ENCODE data around the gene SFMBT2.

Gene SFMBT2

DNA sequence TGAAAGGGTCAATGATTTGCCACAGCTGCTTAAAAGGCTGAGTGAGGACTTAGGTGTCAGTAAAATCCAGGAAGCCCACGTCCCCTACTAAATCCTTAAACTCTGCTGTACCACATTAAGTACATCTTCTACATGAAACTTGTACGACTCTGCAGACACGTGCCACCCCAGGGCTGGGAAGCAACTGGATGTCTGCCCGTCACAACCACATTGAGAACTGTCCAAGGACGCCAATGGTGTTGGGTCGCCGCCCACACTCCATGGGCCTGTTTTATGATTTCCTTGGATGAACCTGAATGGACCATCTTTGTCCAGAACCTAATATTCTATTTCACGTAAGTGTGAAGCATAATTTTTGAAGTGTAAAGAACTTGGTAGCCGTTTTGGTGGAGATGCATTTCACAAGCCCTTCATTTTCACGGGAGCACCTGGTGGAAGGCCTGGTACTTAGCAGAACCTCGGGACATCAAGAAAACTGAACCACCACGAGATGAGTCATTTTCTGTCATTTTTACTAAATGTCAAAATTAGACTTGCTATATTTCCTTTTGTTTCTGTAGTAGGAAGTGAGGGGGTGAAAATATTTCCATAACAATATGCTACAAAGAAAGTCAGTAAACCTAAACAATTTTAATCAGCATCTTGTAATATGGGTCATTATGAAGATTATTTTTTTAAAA is 134.9 kb downstream of the SFMBT2 start:
- in situ Hi-C loops (cut with HindIII; ENCODE audit: low sequenced_read_pairs): no loop called here

DNA sequence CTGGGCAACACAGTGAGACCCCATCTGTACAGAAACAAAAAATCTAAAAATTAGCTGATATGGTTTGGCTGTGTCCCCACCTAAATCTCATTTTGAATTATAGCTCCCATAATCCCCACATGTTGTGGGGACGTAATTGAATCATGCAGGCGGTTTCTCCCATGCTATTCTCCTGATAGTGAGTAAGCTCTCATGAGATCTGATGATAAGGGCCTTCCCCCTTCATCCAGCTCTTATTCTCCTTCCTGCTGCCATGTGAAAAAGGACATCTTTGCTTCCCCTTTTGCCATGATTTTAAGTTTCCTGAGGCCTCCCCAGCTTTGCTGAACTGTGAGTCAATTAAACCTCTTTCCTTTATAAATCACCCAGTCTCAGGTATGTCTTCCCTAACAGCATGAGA is 136.5 kb downstream of the SFMBT2 start:
- in situ Hi-C loops (cut with HindIII; ENCODE audit: low sequenced_read_pairs): no loop called here

DNA sequence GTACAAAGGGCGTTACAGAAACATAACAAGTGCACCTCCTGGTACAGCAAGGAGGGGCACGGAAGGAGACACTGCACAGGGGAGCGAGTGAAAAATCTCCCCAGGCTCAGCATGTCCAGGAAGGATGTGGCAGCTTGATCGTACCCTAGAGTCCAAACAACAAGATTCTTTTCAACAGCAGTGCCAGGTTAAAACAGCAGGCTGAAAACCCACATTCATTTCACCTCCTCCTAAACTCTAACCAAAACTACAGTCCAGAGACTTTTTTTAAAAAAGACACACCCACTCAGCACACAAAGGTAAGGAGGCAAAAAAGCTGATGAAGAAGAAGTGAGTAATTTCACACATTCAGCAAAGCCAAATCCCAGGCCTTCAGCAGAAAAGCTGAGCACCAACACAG is 138.8 kb downstream of the SFMBT2 start:
- in situ Hi-C loops (cut with HindIII; ENCODE audit: low sequenced_read_pairs): no loop called here

DNA sequence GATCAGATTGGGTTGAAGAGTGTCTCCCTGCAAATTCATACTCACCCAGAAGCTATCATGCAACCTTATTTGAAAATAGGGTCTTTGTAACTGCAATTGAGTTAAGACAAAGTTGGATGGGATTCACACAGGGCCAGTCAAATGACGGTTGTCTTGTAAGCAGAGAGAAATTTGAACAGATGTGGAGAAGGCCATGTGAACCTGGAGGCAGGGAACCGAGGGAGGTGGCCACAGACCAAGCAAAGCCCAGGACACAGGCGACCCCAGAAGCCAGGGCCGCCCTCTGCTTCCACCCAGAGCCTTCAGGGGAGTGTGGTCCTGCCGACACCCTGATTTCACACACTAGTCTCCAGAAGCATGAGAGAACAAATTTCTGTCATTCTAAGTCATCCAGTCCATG is 140.8 kb downstream of the SFMBT2 start:
- in situ Hi-C loops (cut with HindIII; ENCODE audit: low sequenced_read_pairs): no loop called here

DNA sequence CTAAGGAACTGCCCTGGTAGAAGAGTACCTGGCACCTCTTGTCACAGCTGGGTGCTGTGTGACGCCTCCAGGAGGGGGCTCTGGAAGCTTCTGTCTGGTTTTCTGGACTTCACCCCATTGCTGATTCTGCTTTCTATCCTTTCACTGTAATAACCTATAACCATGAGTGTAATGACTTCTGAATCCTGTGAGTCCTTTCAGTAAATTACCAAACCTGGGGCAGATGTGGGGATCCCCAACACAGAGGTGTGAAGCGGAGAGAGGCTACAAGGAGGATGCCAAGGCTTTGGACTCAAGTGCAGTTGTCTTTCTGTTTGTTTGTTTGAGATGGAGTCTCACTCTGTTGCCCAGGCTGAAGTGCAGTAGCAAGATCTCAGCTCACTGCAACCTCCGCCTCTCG is 143.7 kb downstream of the SFMBT2 start:
- in situ Hi-C loops (cut with HindIII; ENCODE audit: low sequenced_read_pairs): no loop called here

DNA sequence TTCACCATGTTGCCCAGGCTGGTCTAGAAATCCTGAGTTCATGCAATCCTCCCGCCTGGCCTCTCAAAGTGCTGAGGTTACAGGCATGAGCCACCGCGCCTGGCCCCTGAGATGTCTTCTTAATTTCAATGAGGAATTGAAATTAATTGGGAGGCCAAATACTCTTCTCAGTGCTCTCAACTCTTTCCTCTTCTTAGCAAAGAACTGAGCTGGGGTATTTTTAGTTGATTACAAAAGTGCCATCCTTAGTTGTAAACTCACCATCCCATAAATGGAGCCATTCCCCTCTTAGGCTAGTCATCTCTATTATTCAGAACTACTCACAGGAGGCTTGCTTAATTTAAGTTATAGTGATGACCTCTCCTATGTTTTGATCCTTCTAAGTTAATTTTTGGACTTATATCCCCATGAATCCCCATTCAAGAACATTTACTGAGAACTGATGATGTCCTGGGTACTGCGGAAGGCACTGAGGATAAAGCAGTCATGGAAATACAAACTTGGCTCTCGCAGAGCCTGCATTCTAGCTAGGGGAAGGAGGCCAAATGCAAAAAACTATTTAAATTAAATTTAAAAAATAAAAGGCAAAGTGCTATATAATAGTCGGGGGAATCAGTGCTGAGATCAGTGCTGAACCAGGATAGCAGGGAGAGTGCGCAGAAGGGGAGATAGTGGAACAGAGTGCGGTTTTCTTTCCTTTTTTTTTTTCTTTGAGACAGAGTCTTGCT is 145.3 kb downstream of the SFMBT2 start:
- in situ Hi-C loops (cut with HindIII; ENCODE audit: low sequenced_read_pairs): no loop called here

DNA sequence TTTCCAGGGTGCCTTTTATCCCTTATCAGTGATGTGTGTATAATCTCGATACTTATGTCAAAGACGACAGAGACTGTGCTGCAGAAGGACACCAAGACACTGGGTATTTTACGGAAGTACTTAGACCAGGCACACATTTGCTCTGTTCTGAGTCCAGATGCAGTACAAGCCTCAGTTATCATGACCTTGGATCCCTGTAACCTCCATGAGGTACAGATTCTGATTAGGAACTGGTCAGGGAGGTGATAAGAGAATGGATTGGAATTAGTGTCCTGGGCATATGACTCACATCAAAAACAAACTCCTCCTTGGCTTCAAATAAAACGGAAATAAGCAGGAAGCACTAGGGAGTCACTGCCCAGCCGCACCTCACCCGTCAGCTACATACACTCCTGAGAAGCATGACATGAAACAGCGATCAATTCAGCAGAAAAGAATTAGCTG is 146.5 kb downstream of the SFMBT2 start:
- in situ Hi-C loops (cut with HindIII; ENCODE audit: low sequenced_read_pairs): no loop called here

DNA sequence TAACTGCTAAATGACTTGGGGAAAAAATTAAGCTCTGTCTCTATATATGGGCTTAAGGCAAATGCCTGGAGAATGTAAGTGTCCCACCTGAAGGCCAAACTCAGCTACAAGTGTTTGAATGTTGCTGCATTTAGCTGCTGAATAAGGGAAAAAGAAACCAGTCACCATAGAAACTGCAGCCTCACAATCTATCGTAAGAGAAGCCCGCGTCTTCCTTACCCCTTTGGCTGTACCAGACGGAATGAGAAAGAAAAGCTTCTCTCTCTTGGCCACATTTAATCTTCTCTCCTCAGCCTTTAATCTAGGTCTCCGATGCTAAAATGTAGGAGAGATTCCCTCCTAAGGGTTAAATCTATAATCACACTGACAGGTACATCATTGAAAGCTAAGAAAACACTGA is 147.2 kb downstream of the SFMBT2 start:
- in situ Hi-C loops (cut with HindIII; ENCODE audit: low sequenced_read_pairs): no loop called here

DNA sequence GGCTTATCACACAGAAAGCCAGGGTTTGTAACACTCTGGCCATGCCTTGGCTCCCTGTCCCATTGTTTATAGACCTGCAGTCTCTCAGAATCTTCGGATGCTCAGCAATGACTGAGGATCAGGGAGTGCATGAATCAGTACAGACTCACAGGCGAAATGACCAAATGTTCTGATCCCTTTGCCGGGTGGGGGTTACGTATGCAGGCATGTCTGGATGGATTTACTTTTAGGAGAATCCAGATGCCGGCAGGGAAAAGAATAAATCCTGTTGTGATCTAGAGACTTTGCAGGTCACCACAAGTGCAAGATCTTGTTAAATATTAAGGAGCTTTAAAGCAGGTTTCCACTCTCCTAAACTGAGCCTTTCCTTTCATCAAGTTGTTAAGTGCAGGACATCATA is 149.5 kb downstream of the SFMBT2 start:
- in situ Hi-C loops (cut with HindIII; ENCODE audit: low sequenced_read_pairs): no loop called here

DNA sequence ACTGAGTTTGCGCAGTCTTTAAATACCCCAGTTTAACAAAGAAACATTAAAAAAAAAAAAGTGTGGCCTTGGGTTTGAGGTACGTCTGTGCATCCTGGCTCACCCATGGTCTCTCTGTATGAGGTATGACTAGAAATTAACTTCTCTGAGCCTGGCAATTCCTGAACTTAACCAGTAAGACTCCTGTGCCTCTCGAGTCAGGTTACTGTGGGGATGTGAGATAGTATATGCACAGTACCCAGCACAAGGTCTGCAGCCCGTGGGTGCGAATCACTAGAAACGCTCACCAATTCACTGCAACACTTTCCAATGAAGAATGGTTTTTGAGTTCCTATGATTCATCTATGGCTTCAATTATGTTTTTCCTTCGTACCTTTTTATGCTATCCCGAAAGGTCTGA is 149.9 kb downstream of the SFMBT2 start:
- in situ Hi-C loops (cut with HindIII; ENCODE audit: low sequenced_read_pairs): no loop called here

DNA sequence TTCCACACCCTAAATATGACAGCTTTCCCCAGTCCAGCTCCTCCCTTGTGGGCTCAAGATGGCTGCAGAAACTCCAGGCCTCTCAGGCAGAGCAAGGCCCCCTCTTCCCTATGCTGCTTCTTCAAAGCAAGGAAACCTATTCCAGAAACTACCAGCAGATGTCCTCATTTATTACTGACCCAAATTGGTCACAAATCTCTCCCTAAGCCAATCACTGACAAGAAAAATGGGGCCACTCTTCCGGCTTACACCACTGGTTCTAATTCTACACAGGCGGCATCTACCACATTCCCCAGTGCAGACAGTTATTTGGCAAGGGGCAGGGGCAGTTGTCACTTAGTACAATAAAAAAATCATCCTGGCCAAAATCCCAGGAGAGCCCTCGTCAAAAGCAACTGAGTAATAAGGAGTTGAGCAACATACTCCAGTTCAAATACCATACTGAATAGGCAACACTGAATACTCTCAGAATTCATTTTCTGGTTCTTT is 150.4 kb downstream of the SFMBT2 start:
- in situ Hi-C loops (cut with HindIII; ENCODE audit: low sequenced_read_pairs): no loop called here

DNA sequence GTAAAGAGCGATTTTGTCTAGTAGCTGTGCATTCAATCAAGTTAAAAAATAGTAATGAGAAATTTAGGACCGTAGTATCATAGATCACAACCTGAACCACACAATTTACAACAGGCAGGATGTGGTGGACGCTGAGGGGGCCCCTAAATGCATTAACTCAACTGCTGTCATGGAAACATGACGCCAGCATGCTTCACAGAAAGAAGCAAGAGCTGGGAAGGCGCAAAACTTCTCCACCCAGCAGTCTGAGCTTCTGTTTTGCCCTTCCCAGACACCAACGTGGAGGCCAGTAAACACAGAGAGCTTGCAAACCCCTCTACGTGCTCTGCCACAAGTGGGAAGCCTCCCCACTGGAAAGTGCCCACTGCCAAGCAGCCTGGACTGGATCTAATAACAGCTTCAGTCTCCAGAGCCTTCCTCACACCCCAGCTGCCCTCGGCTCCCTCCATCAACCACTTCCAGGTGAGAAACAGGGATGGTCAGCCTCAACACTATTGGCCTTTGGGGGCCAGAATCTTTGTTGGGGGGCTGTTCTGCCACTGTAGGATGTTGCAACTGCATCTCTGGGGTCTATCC is 151.8 kb downstream of the SFMBT2 start:
- in situ Hi-C loops (cut with HindIII; ENCODE audit: low sequenced_read_pairs): no loop called here

DNA sequence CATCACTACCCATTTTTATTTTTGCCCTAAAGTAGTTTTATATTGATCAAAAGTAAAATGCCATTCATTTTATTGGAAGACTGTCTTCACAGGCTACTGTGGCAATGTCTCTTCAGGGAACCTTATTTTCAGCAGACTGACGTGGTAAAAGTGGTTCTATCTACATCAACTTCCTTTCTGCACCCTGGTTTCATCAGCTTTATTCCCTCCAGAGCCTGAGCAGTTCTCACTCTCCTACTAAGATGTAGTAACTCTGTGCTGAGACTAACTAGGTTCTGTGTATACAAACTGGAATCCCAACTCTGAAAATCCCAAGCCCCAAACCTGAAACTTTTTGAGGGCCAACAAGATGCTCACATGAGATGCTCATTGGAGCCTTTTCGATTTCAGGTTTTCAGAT is 155.3 kb downstream of the SFMBT2 start:
- in situ Hi-C loops (cut with HindIII; ENCODE audit: low sequenced_read_pairs): no loop called here

DNA sequence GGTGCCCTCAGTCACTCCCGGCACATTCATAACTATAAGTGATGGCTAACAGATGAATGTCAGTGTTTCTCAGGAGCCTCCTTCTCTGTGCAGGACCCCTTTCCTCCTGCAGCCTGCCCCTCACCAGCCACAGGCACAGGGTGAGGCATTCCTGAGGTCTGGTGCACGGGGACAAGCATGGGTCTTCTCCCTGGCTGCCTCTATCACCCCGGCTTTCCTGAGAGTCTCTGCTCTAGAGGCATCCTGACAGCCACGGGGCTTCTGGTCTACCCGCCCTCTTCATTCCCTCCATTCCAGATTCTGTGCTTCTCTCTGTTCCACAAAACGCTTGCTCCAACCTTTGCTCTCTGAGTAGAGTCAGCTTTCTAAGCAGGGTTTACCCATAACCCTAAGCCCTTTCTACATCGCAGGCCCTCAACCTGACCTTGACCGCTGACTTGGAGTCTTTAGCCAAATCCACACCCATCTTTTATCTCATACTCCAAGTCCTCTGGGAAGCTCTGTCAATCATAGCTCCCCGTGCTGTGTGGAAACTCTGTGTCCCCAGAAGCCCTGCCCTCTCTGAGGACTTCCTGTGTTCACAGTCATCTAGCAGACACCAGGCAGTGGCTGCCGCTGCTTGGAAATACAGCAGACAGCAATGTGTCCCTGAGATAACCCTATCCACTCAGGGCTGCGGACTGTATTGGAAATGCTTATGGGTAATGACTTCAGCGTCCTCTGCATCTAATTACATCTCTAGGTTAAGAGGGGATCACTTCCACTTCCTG is 159.0 kb downstream of the SFMBT2 start:
- in situ Hi-C loops (cut with HindIII; ENCODE audit: low sequenced_read_pairs): no loop called here

DNA sequence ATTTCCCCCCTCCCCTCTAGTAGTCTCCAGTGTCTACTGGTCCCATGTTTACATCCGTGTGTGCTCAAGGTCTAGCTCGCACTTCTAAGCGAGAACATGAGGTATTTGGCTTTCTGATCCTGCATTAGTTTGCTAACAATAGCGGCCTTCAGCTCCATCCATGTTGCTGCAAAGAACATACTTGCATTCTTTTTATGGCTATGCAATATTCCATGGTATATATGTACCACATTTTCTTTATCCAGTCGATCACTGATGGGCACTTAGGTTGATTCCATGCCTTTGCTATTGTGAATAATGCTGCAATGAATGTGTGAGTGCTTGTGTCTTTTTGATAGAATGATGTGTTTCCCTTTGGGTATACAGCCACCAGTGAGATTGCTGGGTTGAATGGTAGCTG is 160.6 kb downstream of the SFMBT2 start:
- in situ Hi-C loops (cut with HindIII; ENCODE audit: low sequenced_read_pairs): no loop called here

DNA sequence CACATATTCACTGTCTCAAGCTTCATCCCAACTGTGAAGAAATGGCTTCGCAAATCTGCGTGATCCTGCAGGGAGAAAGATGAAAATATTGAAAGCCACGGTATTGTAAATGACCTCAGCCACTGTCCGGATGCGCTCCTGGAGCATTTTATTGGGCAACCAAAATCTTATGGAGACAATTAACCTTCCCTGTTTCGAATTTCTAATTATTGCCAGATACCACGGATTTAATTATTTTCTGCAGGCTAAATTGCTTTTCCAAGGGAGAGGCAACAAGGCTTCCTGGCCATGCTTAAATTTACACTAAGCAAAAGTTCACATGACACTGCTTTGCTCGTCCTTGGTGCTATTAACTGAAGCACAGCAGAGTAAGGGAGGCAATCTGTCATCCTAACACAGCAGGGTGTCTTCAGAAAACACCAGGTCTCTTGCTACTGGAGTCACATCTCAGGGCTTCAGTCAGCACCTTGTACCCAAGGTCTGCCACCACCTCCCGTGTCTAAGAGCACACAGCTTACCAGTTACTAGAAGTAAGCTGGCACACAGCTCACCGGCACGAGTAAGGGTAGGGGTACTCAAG is 162.2 kb downstream of the SFMBT2 start:
- in situ Hi-C loops (cut with HindIII; ENCODE audit: low sequenced_read_pairs): loop anchor here (10.0 kb wide), 1 partner anchor 354 kb away; no protein-coding TSS in a partner anchor

DNA sequence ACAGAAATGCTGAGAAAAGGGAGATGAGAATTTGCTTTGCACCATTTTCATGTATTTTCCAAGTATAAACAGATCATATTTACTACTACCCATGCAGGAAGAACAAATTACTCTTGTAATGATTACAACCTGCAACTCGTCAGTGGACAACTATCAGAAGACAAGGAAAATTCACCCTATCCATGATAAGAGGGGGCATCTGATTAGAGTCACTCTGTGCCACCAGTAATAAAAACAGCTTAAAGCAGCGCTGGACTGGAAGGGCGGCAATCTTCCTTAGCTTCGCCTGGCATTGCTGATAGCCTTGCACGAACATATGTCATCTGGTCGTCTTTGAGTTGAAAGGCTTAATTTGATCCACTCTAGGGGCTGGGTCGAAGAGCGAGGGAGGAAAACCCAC is 162.7 kb downstream of the SFMBT2 start:
- in situ Hi-C loops (cut with HindIII; ENCODE audit: low sequenced_read_pairs): loop anchor here (10.0 kb wide), 1 partner anchor 353 kb away; no protein-coding TSS in a partner anchor

DNA sequence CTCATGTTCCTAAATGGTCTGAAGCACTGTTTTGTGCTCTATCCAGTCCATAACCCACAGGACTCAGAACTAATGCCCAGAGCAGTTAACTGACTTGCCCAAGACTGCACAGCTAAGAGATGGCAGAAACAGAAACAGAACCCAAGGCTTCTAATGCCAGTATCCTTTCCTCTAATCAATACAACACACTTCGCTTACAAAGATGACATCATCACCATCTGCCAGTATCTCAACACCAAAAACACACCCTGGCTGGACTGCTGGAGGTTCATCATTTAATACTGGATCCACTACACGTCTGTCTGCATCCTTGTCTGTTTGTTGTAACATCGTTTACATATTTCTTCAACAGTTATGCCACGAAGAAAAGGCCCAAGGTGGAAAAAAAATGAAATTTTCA is 165.3 kb downstream of the SFMBT2 start:
- in situ Hi-C loops (cut with HindIII; ENCODE audit: low sequenced_read_pairs): loop anchor here (10.0 kb wide), 1 partner anchor 351 kb away; no protein-coding TSS in a partner anchor

DNA sequence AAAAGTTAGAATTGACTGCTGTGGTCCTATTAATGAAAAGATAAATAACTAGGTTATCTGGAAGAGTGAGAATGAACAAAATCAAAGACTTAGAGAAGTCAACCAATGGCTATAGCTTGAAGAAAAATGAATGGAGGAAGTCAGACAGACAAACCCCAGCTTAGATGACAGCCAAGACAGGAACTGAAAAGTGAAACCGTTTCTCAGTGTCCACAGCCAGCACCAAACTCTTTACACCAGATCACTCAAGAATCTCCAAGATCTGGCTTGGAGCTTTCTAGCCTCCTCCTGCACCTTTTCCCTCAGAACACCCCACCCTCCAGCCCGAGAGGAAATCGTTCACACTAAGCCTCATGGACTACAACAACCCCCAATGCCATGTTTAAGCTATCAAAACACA is 167.0 kb downstream of the SFMBT2 start:
- in situ Hi-C loops (cut with HindIII; ENCODE audit: low sequenced_read_pairs): loop anchor here (10.0 kb wide), 1 partner anchor 349 kb away; no protein-coding TSS in a partner anchor

DNA sequence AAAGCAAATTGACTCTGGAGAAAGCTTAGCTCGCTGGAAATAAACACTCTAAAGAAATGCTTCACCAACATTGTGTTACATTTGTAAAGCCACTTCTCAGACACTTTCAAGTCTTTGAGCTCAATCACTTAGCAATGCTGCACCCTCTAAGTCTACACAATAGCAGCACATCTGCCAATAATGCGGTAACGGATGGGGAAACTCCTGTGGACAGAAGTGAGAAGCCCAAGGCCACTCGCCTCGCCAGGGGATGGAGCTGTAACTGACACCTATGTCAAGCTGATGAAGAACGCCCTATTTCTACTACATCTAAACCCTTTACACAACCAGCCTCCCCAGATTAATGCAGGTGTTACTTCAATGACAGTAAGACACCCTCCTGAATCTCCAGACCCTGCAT is 167.7 kb downstream of the SFMBT2 start:
- in situ Hi-C loops (cut with HindIII; ENCODE audit: low sequenced_read_pairs): loop anchor here (10.0 kb wide), 1 partner anchor 348 kb away; no protein-coding TSS in a partner anchor

Measured in endothelial cell of hepatic sinusoid (primary cell).